ENCODE measurements around the gene PHRF1.

Gene PHRF1

GRCh38 chr11:616320-617198 is 40.3 kb downstream of the PHRF1 start:
- DNase-seq (ENCODE audit: low read depth, low spot score) = no peak

GRCh38 chr11:617199-617911 is 41.1 kb downstream of the PHRF1 start:
- no peak for DNase-seq (ENCODE audit: low read depth, low spot score)

GRCh38 chr11:617912-618682 is 41.8 kb downstream of the PHRF1 start:
- DNase-seq (ENCODE audit: low read depth, low spot score) = no peak

GRCh38 chr11:618856-619627 is 42.8 kb downstream of the PHRF1 start:
- DNase-seq (ENCODE audit: low read depth, low spot score) = no peak

GRCh38 chr11:619628-620050 is 43.4 kb downstream of the PHRF1 start:
- no peak for DNase-seq (ENCODE audit: low read depth, low spot score)

- DNase-seq (ENCODE audit: low read depth, low spot score) = no peak
Observed at GRCh38 chr11:620201-620600, 43.9 kb downstream of the PHRF1 start.

GRCh38 chr11:620935-621814 is 44.9 kb downstream of the PHRF1 start:
- DNase-seq (ENCODE audit: low read depth, low spot score) = no peak

- DNase-seq (ENCODE audit: low read depth, low spot score) = no peak
Observed at GRCh38 chr11:621838-622237, 45.6 kb downstream of the PHRF1 start.

- no peak for DNase-seq (ENCODE audit: low read depth, low spot score)
Observed at GRCh38 chr11:623349-623869, 47.1 kb downstream of the PHRF1 start.

GRCh38 chr11:623999-624704 is 47.9 kb downstream of the PHRF1 start:
- DNase-seq (ENCODE audit: low read depth, low spot score) = no peak

- no peak for DNase-seq (ENCODE audit: low read depth, low spot score)
Observed at GRCh38 chr11:624705-625635, 48.7 kb downstream of the PHRF1 start, which contains the start of gene CDHR5. CDHR5 (minus strand) TSS chr11:624955; CDS start chr11:624902, 53 bp downstream.

GRCh38 chr11:625636-626268 is 49.5 kb downstream of the PHRF1 start:
- no peak for DNase-seq (ENCODE audit: low read depth, low spot score)

GRCh38 chr11:626475-627307 is 50.4 kb downstream of the PHRF1 start, which contains the start of gene SCT:
SCT (minus strand) TSS chr11:627181; CDS start chr11:627143, 38 bp downstream.
- DNase-seq (ENCODE audit: low read depth, low spot score) = no peak

GRCh38 chr11:627308-627576 is 51.0 kb downstream of the PHRF1 start:
- no peak for DNase-seq (ENCODE audit: low read depth, low spot score)

GRCh38 chr11:628056-628455 is 51.8 kb downstream of the PHRF1 start:
- no peak for DNase-seq (ENCODE audit: low read depth, low spot score)

- no peak for DNase-seq (ENCODE audit: low read depth, low spot score)
Observed at GRCh38 chr11:629237-629583, 52.9 kb downstream of the PHRF1 start.

GRCh38 chr11:630871-631270 is 54.6 kb downstream of the PHRF1 start:
- DNase-seq (ENCODE audit: low read depth, low spot score) = no peak
